K562 (cell line): ENCODE data around the gene POMGNT1. TPM values are rescaled to one million over a fixed set of nuclear protein-coding genes. Genes with fewer than 3 reads are reported as not detected.
A peak's percentile ranks its signal among the peaks of the same experiment; 100 is the strongest.

Source experiments
- ARNT ChIP-seq, 2 experiments: fragments of 450-650 bp; IDR thresholded peaks; 2 replicates each; pipeline ENCODE4 v1.6.1; 2016; ENCODE audit warnings: mild to moderate bottlenecking in 1 of 2
- ATF6 ChIP-seq: sonication (generic); formaldehyde crosslinking; IDR thresholded peaks from 2 replicates; pipeline ENCODE4 v1.4.0; 2020; ENCODE audit warnings: mild to moderate bottlenecking, missing genetic modification reagents
- CHD2 ChIP-seq: IDR thresholded peaks from 2 replicates; pipeline ENCODE4 v1.6.1; 2011; ENCODE audit warnings: low read depth, low read length
- CREB1 ChIP-seq, 2 experiments: sonication (generic) in 1 of 2; formaldehyde crosslinking in 1 of 2; IDR thresholded peaks; 2 replicates each; pipeline versions ENCODE4 v1.6.1 to v1.8.0; 2012 to 2022; ENCODE audit warnings: inconsistent platforms in 1 of 2, mild to moderate bottlenecking in 1 of 2, missing genetic modification reagents in 1 of 2, moderate library complexity in 1 of 2
- DNMT1 ChIP-seq: fragments of 450-650 bp; IDR thresholded peaks from 2 replicates; pipeline ENCODE4 v1.6.1; 2016; ENCODE audit warnings: antibody characterized with exemption, mild to moderate bottlenecking
- FOXA1 ChIP-seq: fragments of 450-650 bp; IDR thresholded peaks from 2 replicates; pipeline ENCODE4 v1.6.1; 2016; ENCODE audit warnings: mild to moderate bottlenecking, borderline replicate concordance
- MXD1 ChIP-seq: fragments of 250-450 bp; sonication (Bioruptor Pico); IDR thresholded peaks from 2 replicates; pipeline ENCODE4 v1.8.0; 2021; ENCODE audit warnings: borderline replicate concordance, mild to moderate bottlenecking, moderate library complexity; ENCODE audit not compliant: poor library complexity, severe bottlenecking
- MXI1 ChIP-seq: IDR thresholded peaks from 2 replicates; pipeline ENCODE4 v1.6.1; 2011; ENCODE audit warnings: low read depth, mild to moderate bottlenecking, improper control_type of control experiment, low read length
- NFATC3 ChIP-seq: fragments of 450-650 bp; IDR thresholded peaks from 2 replicates; pipeline ENCODE4 v1.6.1; 2017; ENCODE audit warnings: mild to moderate bottlenecking
- RB1 ChIP-seq: fragments of 450-650 bp; IDR thresholded peaks from 2 replicates; pipeline ENCODE4 v1.6.1; 2017; ENCODE audit warnings: low read depth, mild to moderate bottlenecking
- RBM17 ChIP-seq: fragments of 200-400 bp; formaldehyde crosslinking; IDR thresholded peaks from 2 replicates; pipeline ENCODE4 v1.6.1; 2017; ENCODE audit warnings: low read depth, mild to moderate bottlenecking, low read length, borderline replicate concordance
- SNIP1 ChIP-seq: fragments of 450-650 bp; IDR thresholded peaks from 2 replicates; pipeline ENCODE4 v1.7.1; 2017; ENCODE audit warnings: low read depth, mild to moderate bottlenecking
- SREBF1 ChIP-seq: fragments of 150-350 bp; IDR thresholded peaks from 2 replicates; pipeline ENCODE4 v1.6.1; 2014; ENCODE audit warnings: antibody characterized with exemption, low read depth, low read length, borderline replicate concordance
- THRAP3 ChIP-seq: fragments of 450-650 bp; IDR thresholded peaks from 2 replicates; pipeline ENCODE4 v1.6.1; 2016; ENCODE audit warnings: mild to moderate bottlenecking, inconsistent platforms, borderline replicate concordance
- TRIM24 ChIP-seq, 2 experiments: fragments of 450-650 bp; IDR thresholded peaks; 2 replicates each; pipeline ENCODE4 v1.6.1; 2016
- ZC3H4 ChIP-seq: sonication (generic); formaldehyde crosslinking; IDR thresholded peaks from 2 replicates; pipeline ENCODE4 v1.9.0; 2021; ENCODE audit warnings: missing genetic modification reagents, borderline replicate concordance
- ZFPM2 ChIP-seq: fragments of 250-450 bp; sonication (Bioruptor Pico); IDR thresholded peaks from 2 replicates; pipeline ENCODE4 v1.5.1; 2022; ENCODE audit warnings: mild to moderate bottlenecking
- ZNF212 ChIP-seq: fragments of 450-650 bp; formaldehyde crosslinking; IDR thresholded peaks from 2 replicates; pipeline ENCODE4 v1.4.0; 2020; ENCODE audit warnings: mild to moderate bottlenecking
- ZNF280A ChIP-seq: fragments of 450-650 bp; IDR thresholded peaks from 2 replicates; pipeline ENCODE4 v1.6.1; 2018; ENCODE audit warnings: mild to moderate bottlenecking, low read depth; ENCODE audit not compliant: partially characterized antibody
- ZNF449 ChIP-seq: fragments of 250-450 bp; sonication (Bioruptor Pico); IDR thresholded peaks from 2 replicates; pipeline ENCODE4 v1.8.0; 2022; ENCODE audit warnings: moderate library complexity, mild to moderate bottlenecking, inconsistent platforms
- ZNF76 ChIP-seq: fragments of 250-450 bp; sonication (Bioruptor Pico); IDR thresholded peaks from 2 replicates; pipeline ENCODE4 v1.4.0; 2020; ENCODE audit warnings: mild to moderate bottlenecking, moderate library complexity, borderline replicate concordance
- ZSCAN32 ChIP-seq: fragments of 450-650 bp; formaldehyde crosslinking; IDR thresholded peaks from 2 replicates; pipeline ENCODE4 v1.4.0; 2020; ENCODE audit warnings: mild to moderate bottlenecking, moderate library complexity
- polyA plus RNA-seq, 8 experiments: library from polyadenylated mRNA; depleted of rRNA in 4 of 8; stranded (reverse) in 5 of 8; unstranded in 3 of 8; fragments of >200 nt; fragmentation: Nextera tagmentation in 2 of 8; fragmentation: Illumina TruSeq in 1 of 8; extraction: Ambion mirVana in 2 of 8; extraction: Trizol in 1 of 8; gene quantifications; 2 replicates each; pipeline versions ENCODE4 v1.2.1 to v1.2.3, GENCODE V29; 2011 to 2014; ENCODE audit warnings: inconsistent platforms in 1 of 8, missing spikeins in 1 of 8
- total RNA-seq, 7 experiments: library from RNA; depleted of rRNA in 6 of 7; stranded (reverse); fragments of >200 nt in 6 of 7; fragmentation: Illumina TruSeq in 2 of 7; extraction: Trizol in 2 of 7; gene quantifications; 2 replicates each; pipeline versions ENCODE4 v1.2.1 to v1.2.3, GENCODE V29; 2011 to 2021; ENCODE audit warnings: low replicate concordance in 1 of 7

POMGNT1 gene
- total and polyA plus RNA-seq, 9 of the 15 experiments (the other 6 are each of a cell fraction or from before 2014, with no cell fraction given), result 14.1 to 58.9 (median 37.8) TPM

GRCh38 chr1:46158312-46159281 is 39.6 kb downstream of the POMGNT1 start (continued):
- TF ChIP-seq MXD1 (CRISPR knock-in tag), result no peak
- TF ChIP-seq ZNF76 (CRISPR knock-in tag), result no peak
- TF ChIP-seq ATF6 (CRISPR knock-in tag), result no peak
- TF ChIP-seq RB1, result 0 out of 2 replicates have a peak, but pooled peaks have one; percentile 39
- TF ChIP-seq FOXA1, result no peak
- no peak for TF ChIP-seq DNMT1
- peak; percentile 86; the same call in 1 of the 2 replicates for TF ChIP-seq NFATC3
- TF ChIP-seq CHD2, result no peak
- TF ChIP-seq RBM17, result no peak
- TF ChIP-seq SREBF1, result no peak
- peak; percentile 66; the same call in 1 of the 2 replicates for TF ChIP-seq MXI1
- peak; percentile 46; the same call in 1 of the 2 replicates for TF ChIP-seq ZSCAN32 (CRISPR knock-in tag)
- TF ChIP-seq ARNT (IDR thresholded peaks at IDR 0.05), result peak; percentile 91 to 99; a peak in 3 of 4 replicates
- no peak for TF ChIP-seq SNIP1
- no peak for TF ChIP-seq ZNF280A
- TF ChIP-seq CREB1 (IDR thresholded peaks at IDR 0.05), result peak; percentile 66; the same call in 1 of the 2 replicates
- TF ChIP-seq CREB1 (CRISPR knock-in tag; IDR thresholded peaks at IDR 0.05), result peak; percentile 25; the same call in 1 of the 2 replicates
- TF ChIP-seq THRAP3, result no peak; the same call in 1 of the 2 replicates
- TF ChIP-seq ZFPM2 (CRISPR knock-in tag), result no peak
- no peak for TF ChIP-seq ZC3H4
- peak; percentile 99 for TF ChIP-seq TRIM24 (IDR thresholded peaks at IDR 0.05)
- TF ChIP-seq ZNF212 (CRISPR knock-in tag), result no peak
- no peak; the same call in 1 of the 2 replicates for TF ChIP-seq ZNF449
